GM19328 (cell line): ENCODE data around the gene UQCC2.

ENCODE experiments used
- ATAC-seq: cut with Tn5 transposase; IDR thresholded peaks from one replicate; pipeline ENCODE4 v1.9.1; 2021; ENCODE audit warnings: mild to moderate bottlenecking, moderate library complexity; ENCODE audit not compliant: unreplicated experiment

The UQCC2 gene

DNA sequence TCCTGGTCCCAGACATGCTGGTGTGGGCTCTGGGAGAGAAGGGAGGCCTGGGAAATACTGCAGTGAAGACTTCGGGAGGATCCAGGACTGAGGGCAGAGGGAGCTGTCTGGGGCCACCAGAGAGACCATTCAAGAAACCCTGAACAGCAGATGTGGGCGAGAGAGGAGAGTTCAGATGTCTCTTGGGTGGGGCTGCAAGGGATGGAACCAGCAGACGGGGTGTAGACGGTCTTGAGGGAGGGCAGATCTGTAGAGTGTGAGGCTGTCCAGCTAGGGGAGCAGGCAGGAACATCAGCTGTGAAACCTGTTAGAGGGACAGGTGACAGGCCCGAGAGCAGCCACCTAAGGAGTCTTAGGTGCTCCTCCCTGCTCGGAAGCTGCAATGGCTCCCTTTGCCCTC is 51.5 kb downstream of the UQCC2 start:
- no peak for ATAC-seq

GRCh38 chr6:33658982-33659689 is 52.4 kb downstream of the UQCC2 start:
- no peak for ATAC-seq

GRCh38 chr6:33656844-33657243 is 54.7 kb downstream of the UQCC2 start:
- ATAC-seq, result no peak

DNA sequence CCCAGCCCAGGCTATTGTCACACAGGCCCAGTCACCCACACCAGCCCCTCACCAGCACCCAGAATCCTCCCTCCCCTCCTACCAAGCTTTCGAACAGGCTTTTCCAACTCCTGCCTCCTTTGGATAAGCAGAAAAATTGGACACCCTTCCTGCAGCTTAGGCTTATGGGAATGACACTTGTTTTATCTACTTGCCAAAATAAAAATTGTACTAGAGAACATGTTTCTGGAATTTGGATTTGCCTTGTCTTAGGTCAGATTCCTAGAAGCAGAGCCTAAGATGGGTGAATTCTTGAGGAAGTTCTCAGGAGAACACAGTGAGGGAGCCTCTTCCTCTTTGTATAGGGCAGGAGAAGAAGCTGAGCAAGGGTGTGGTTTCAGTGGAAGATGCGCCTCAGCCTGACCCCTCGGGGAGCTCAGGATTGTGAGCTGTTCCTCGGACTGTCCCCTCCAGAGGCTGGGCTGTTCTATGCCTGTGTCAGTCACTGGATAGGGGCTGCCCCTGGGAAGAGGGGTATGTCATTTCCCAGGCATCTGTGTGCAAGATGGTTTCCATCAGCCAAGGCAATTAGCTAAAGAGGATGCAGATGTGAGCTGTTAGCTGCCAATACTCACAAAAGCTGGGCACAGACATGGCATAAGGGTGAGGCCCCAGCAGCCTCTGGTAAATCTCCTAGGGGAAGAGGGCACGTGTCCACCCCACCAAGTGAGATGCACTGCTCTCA is 56.5 kb downstream of the UQCC2 start:
- no peak for ATAC-seq

GRCh38 chr6:33652002-33652401 is 59.5 kb downstream of the UQCC2 start:
- ATAC-seq, result no peak

GRCh38 chr6:33651403-33651802 is 60.1 kb downstream of the UQCC2 start:
- ATAC-seq, result no peak
